IMR-90 (cell line): ENCODE data around the gene PRSS38. TPM values are rescaled to one million over a fixed set of nuclear protein-coding genes. Genes with fewer than 3 reads are reported as not detected.

Experiments used
- ATAC-seq: fragments of 200-7000 bp; cut with Tn5 transposase; 2 replicates; pipeline ENCODE4 v1.9.1; 2020; ENCODE audit warnings: low read depth, mild to moderate bottlenecking, moderate library complexity
- BruUV-seq: library from RNA; stranded (reverse); fragments of 400-500 nt; replicated peaks from 2 replicates; lab custom pipeline; 2021; lab: Mats Ljungman, UMichigan
- CTCF ChIA-PET: fragments of 300-600 bp; formaldehyde crosslinking; extraction: SDS; loops from one replicate; lab custom pipeline; 2021; ENCODE audit warnings: antibody characterized with exemption; lab: Yijun Ruan, JAX
- POLR2A ChIA-PET: fragments of 300-600 bp; sonication (Branson Sonifier 250); formaldehyde crosslinking; loops from one replicate; lab custom pipeline; 2022; ENCODE audit warnings: antibody characterized with exemption; ENCODE audit not compliant: unreplicated experiment; lab: Charles Lee
- DNase-seq: peaks from one replicate; pipeline ENCODE4 v3.0.0; 2013
- H2AFZ ChIP-seq: replicated peaks from 2 replicates; pipeline ENCODE3; 2013; ENCODE audit warnings: low read length, mild to moderate bottlenecking; ENCODE audit not compliant: poor library complexity
- H2AK5ac ChIP-seq: 2 replicates; pipeline ENCODE4 v1.6.1; 2013; ENCODE audit warnings: low read depth, low read length, inconsistent platforms
- H2AK9ac ChIP-seq: replicated peaks from 2 replicates; pipeline ENCODE3; 2013; ENCODE audit warnings: mild to moderate bottlenecking, low read depth, low read length, moderate library complexity; ENCODE audit not compliant: poor library complexity
- H2BK120ac ChIP-seq: 2 replicates; pipeline ENCODE4 v1.6.1; 2013; ENCODE audit warnings: low read depth, low read length, inconsistent platforms
- H2BK15ac ChIP-seq: 3 replicates; pipeline ENCODE4 v1.6.1; 2013; ENCODE audit warnings: low read depth, low read length, inconsistent platforms
- H2BK20ac ChIP-seq: 2 replicates; pipeline ENCODE4 v1.6.1; 2013; ENCODE audit warnings: low read depth, mild to moderate bottlenecking, inconsistent platforms, low read length, moderate library complexity
- H2BK5ac ChIP-seq: 2 replicates; pipeline ENCODE4 v1.6.1; 2013; ENCODE audit warnings: mild to moderate bottlenecking, low read depth, low read length, inconsistent platforms; ENCODE audit not compliant: poor library complexity, severe bottlenecking
- H3K14ac ChIP-seq: replicated peaks from 2 replicates; pipeline ENCODE4 v1.6.1; 2013; ENCODE audit warnings: low read depth, low read length, inconsistent platforms
- H3K18ac ChIP-seq: 2 replicates; pipeline ENCODE4 v1.6.1; 2013; ENCODE audit warnings: low read depth, low read length, control low read depth
- H3K23ac ChIP-seq: 2 replicates; pipeline ENCODE4 v1.6.1; 2013; ENCODE audit warnings: low read depth, low read length, inconsistent platforms
- H3K27ac ChIP-seq: 2 replicates; pipeline ENCODE4 v1.5.1; 2013; ENCODE audit warnings: mild to moderate bottlenecking, control low read depth, low read length; ENCODE audit not compliant: insufficient read depth
- H3K27me3 ChIP-seq: 2 replicates; pipeline ENCODE4 v1.6.1; 2013; ENCODE audit warnings: low read length; ENCODE audit not compliant: control insufficient read depth, insufficient read depth
- H3K36me3 ChIP-seq: 2 replicates; pipeline ENCODE4 v1.6.1; 2013; ENCODE audit warnings: low read length, mixed read lengths; ENCODE audit not compliant: control insufficient read depth, insufficient read depth
- H3K4ac ChIP-seq: 2 replicates; pipeline ENCODE4 v1.6.1; 2013; ENCODE audit warnings: low read depth, low read length, inconsistent platforms
- H3K4me1 ChIP-seq: 2 replicates; pipeline ENCODE4 v1.6.1; 2013; ENCODE audit warnings: low read length, mixed read lengths; ENCODE audit not compliant: control insufficient read depth, insufficient read depth
- H3K4me2 ChIP-seq: 2 replicates; pipeline ENCODE4 v1.6.1; 2013; ENCODE audit warnings: low read depth, mild to moderate bottlenecking, control low read depth, low read length, moderate library complexity
- H3K4me3 ChIP-seq: 2 replicates; pipeline ENCODE4 v1.5.1; 2013; ENCODE audit warnings: low read depth, mild to moderate bottlenecking, control low read depth, low read length, moderate library complexity; ENCODE audit not compliant: insufficient read depth
- H3K56ac ChIP-seq: 2 replicates; pipeline ENCODE4 v1.6.1; 2013; ENCODE audit warnings: low read length, inconsistent platforms; ENCODE audit not compliant: insufficient read depth; ENCODE audit errors: extremely low read depth
- H3K79me1 ChIP-seq, 2 experiments: 2 replicates each; pipeline ENCODE4 v1.6.1; 2013; ENCODE audit warnings: low read length in 2 of 2, inconsistent platforms in 1 of 2, low read depth in 1 of 2
- H3K9ac ChIP-seq: 2 replicates; pipeline ENCODE4 v1.6.1; 2013; ENCODE audit warnings: low read depth, low read length, control low read depth
- H3K9me1 ChIP-seq: 2 replicates; pipeline ENCODE4 v1.6.1; 2013; ENCODE audit warnings: low read length, inconsistent platforms; ENCODE audit not compliant: insufficient read depth
- H3K9me3 ChIP-seq: 2 replicates; pipeline ENCODE4 v1.6.1; 2013; ENCODE audit warnings: low read length; ENCODE audit not compliant: control insufficient read depth, insufficient read depth
- H4K20me1 ChIP-seq: 2 replicates; pipeline ENCODE4 v1.6.1; 2013; ENCODE audit warnings: low read length, inconsistent platforms; ENCODE audit not compliant: insufficient read depth
- H4K5ac ChIP-seq: 2 replicates; pipeline ENCODE4 v1.6.1; 2013; ENCODE audit warnings: mild to moderate bottlenecking, low read depth, low read length, control low read depth
- H4K8ac ChIP-seq, 2 experiments: 2 replicates each; pipeline ENCODE4 v1.6.1; 2013; ENCODE audit warnings: low read depth in 2 of 2, low read length in 2 of 2, control low read depth in 1 of 2, inconsistent platforms in 1 of 2
- H4K91ac ChIP-seq: 2 replicates; pipeline ENCODE4 v1.6.1; 2013; ENCODE audit warnings: low read depth, low read length, inconsistent platforms; ENCODE audit not compliant: insufficient read depth
- CEBPB ChIP-seq: IDR thresholded peaks from 2 replicates; pipeline ENCODE4 v1.6.1; 2012; ENCODE audit warnings: low read depth, low read length, improper control_type of control experiment
- CTCF ChIP-seq: conservative IDR thresholded peaks from 2 replicates; pipeline ENCODE4 v1.5.1; 2012; ENCODE audit warnings: mild to moderate bottlenecking, low read depth, low read length, improper control_type of control experiment
- FOS ChIP-seq: fragments of 150-350 bp; IDR thresholded peaks from 2 replicates; pipeline ENCODE4 v1.6.1; 2016; ENCODE audit warnings: low read depth, low read length
- POLR2A ChIP-seq: IDR thresholded peaks from 2 replicates; pipeline ENCODE4 v1.6.1; 2012; ENCODE audit warnings: mild to moderate bottlenecking, low read depth, low read length
- WGBS, 2 experiments: methylation state at CpG; one replicate each; pipeline versions ENCODE4 v1.1.5 to v1.1.7; 2013; ENCODE audit warnings: missing lambda C conversion rate in 2 of 2; ENCODE audit not compliant: insufficient read length in 1 of 2; ENCODE audit errors: extremely low coverage in 2 of 2; 5-methylcytosine and 5-hydroxymethylcytosine counted together
- dilution Hi-C: fragments of 300-500 bp; cut with HindIII; formaldehyde crosslinking; loops from one replicate; pipeline ENCODE4 v1.14.3; 2018; ENCODE audit warnings: low sequenced_read_pairs; ENCODE audit not compliant: unreplicated experiment
- in situ Hi-C: fragments of 300-500 bp; cut with MboI; formaldehyde crosslinking; loops from 3 replicates; pipeline ENCODE4 v1.14.3; 2019; ENCODE audit warnings: low sequenced_read_pairs, inconsistent platforms, mixed read lengths
- intact Hi-C: fragments of 100-400 bp; cut with micrococcal nuclease; formaldehyde crosslinking; loops from 2 replicates; pipeline ENCODE4 v1.10.0; 2022
- polyA plus RNA-seq, 3 experiments: library from polyadenylated mRNA; depleted of rRNA; stranded (reverse); fragments of >200 nt; gene quantifications; 2 replicates each; pipeline ENCODE4 v1.2.3, GENCODE V29; 2012; ENCODE audit warnings: low replicate concordance in 1 of 3
- total RNA-seq: library from RNA; depleted of rRNA; stranded (reverse); fragments of >200 nt; gene quantifications from 2 replicates; pipeline ENCODE4 v1.2.3, GENCODE V29; 2012
- TF ChIP-seq, protein P1 (sequence below): fragments of 150-350 bp; IDR thresholded peaks from 2 replicates; pipeline ENCODE4 v1.6.1; 2016; ENCODE audit warnings: low read depth, mild to moderate bottlenecking, low read length, moderate library complexity, borderline replicate concordance

The PRSS38 gene
- total and polyA plus RNA-seq, 2 of the 4 experiments (the other 2 are of a cell fraction): not detected

DNA sequence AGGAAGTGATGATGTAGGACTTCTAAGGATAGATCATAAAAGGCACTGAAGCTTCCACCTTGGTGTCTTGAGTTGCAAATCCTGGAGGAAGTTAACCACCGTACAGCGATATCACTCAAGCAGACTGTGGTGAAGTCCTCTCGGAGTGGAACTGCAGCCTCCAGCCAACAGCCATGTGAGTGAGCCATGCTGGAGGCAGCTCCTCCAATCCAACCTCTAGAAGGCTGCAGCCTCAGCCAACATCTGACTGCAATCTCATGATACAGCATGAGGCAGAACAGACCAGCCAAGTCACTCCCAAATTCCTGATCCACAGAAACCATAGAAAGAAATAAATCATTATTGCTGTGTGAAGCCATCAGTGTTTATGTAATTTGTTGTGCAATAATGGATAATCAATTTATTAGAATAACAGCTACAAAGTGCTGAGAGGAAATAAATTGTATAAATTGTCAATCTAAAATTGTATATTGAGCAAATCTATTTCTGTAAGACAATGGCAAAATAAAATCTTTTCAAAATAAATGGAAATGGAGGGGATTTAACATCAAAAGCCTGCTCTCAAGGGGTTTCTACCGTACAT, 65.0 kb downstream of the PRSS38 start:
- Histone ChIP-seq H3K23ac (no peak overlapping the region), H3K36me3 (no peaks in the 10 kb centered on the region), H4K91ac (no peak overlapping the region), H2AFZ (no peak overlapping the region), H3K9me1 (no peaks in the 10 kb centered on the region), H2BK5ac (no peak overlapping the region), H3K4ac (no peak overlapping the region), H3K9ac (no peak overlapping the region), H4K5ac (no peak overlapping the region), H3K9me3 (no peaks in the 10 kb centered on the region), H3K27ac (no peak overlapping the region), H3K14ac (no peak overlapping the region), H2BK120ac (no peak overlapping the region), H3K4me2 (no peak overlapping the region), H2BK20ac (no peak overlapping the region), H2AK9ac (no peak overlapping the region), H3K18ac (no peak overlapping the region), H2BK15ac (no peak overlapping the region), H3K79me1 (no peaks in the 10 kb centered on the region), H4K20me1 (no peaks in the 10 kb centered on the region), H3K27me3 (no peaks in the 10 kb centered on the region; the same call in 1 of the 2 replicates), H3K56ac (no peak overlapping the region), H4K8ac (no peak overlapping the region), H3K4me1 (no peaks in the 10 kb centered on the region; the same call in 1 of the 2 replicates), H3K4me3 (no peak overlapping the region), H2AK5ac (no peak overlapping the region)
- ChIA-PET CTCF (no interaction called here), POLR2A (no interaction called here)
- ATAC-seq (no peak), DNase-seq (no peak)
- in situ Hi-C loops (no loop called here), intact Hi-C loops (no loop called here), dilution Hi-C loops (no loop called here)
- 92% methylated on average over 2 of the region's 4 CpGs; no CpG with 5 or more reads in 1 of the 2 experiments for WGBS, 2 experiments
- TF ChIP-seq, protein P1, sequence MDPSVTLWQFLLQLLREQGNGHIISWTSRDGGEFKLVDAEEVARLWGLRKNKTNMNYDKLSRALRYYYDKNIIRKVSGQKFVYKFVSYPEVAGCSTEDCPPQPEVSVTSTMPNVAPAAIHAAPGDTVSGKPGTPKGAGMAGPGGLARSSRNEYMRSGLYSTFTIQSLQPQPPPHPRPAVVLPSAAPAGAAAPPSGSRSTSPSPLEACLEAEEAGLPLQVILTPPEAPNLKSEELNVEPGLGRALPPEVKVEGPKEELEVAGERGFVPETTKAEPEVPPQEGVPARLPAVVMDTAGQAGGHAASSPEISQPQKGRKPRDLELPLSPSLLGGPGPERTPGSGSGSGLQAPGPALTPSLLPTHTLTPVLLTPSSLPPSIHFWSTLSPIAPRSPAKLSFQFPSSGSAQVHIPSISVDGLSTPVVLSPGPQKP: no peak
- TF ChIP-seq FOS (no peak), CEBPB (peak; percentile 33; the same call in 1 of the 2 replicates), CTCF (no peak), POLR2A (no peak)
- BruUV-seq: no TSS peak
